RWPE1 (cell line): ENCODE measurements around the gene HOOK2.
A peak's percentile ranks its signal among the peaks of the same experiment; 100 is the strongest.

ENCODE experiments used
- CTCF ChIA-PET: fragments of 350-600 bp; sonication (Branson Sonifier 250); formaldehyde crosslinking; extraction: SDS; loops from one replicate; lab custom pipeline; 2021; lab: Yijun Ruan, JAX
- POLR2A ChIA-PET: fragments of 400-600 bp; formaldehyde crosslinking; extraction: SDS; loops from one replicate; lab custom pipeline; 2020; ENCODE audit warnings: antibody characterized with exemption; ENCODE audit not compliant: low non-redundant PET; lab: Yijun Ruan, JAX
- DNase-seq: peaks from one replicate; pipeline ENCODE4 v3.0.0; 2012; ENCODE audit warnings: low spot score
- H3K27ac ChIP-seq: fragments of 450-650 bp; 2 replicates; pipeline ENCODE4 v1.5.1; 2017
- CTCF ChIP-seq: fragments of 450-650 bp; conservative IDR thresholded peaks from 2 replicates; pipeline ENCODE4 v1.5.1; 2017; ENCODE audit warnings: low read depth, mild to moderate bottlenecking

Gene HOOK2

GRCh38 chr19:12783291-12783848 is 8.0 kb upstream of the HOOK2 start:
- H3K27ac ChIP-seq = peak overlapping the region; percentile 100
- POLR2A ChIA-PET = interaction anchor here (1.2 to 1.9 kb wide), 2 partner anchors 8 to 9 kb away, joined by 15 to 16 read pairs; partner anchors contain the start of gene JUNB
- TF ChIP-seq CTCF = no peak
- peak; percentile 16 for DNase-seq
- CTCF ChIA-PET = interaction anchor here (0.5 to 1.4 kb wide), 4 partner anchors 8 to 249 kb away, joined by 3 to 8 read pairs (median 4); partner anchors contain the start of gene JUNB

GRCh38 chr19:12782424-12783290 is 7.3 kb upstream of the HOOK2 start:
- ChIA-PET CTCF (interaction anchor here (0.5 to 1.4 kb wide), 5 partner anchors 9 to 249 kb away, joined by 3 to 8 read pairs (median 4); partner anchors contain the start of gene JUNB), POLR2A (interaction anchor here (1.2 to 1.9 kb wide), 2 partner anchors 8 to 10 kb away, joined by 15 to 16 read pairs; partner anchors contain the start of gene JUNB)
- peak overlapping the region; percentile 100 for H3K27ac ChIP-seq
- DNase-seq = peak; percentile 69
- no peak for TF ChIP-seq CTCF

- CTCF ChIA-PET = interaction anchor here (0.7 to 1.4 kb wide), 3 partner anchors 10 to 24 kb away, joined by 3 to 8 read pairs (median 4); partner anchors contain the start of gene JUNB
- POLR2A ChIA-PET = interaction anchor here (1.2 to 1.9 kb wide), 2 partner anchors 9 to 11 kb away, joined by 15 to 16 read pairs; partner anchors contain the start of gene JUNB
- TF ChIP-seq CTCF = no peak
- peak overlapping the region; percentile 100 for H3K27ac ChIP-seq
- no peak for DNase-seq
Observed at GRCh38 chr19:12782174-12782423, 6.7 kb upstream of the HOOK2 start.

- CTCF ChIA-PET = interaction anchor here (0.8 to 2.5 kb wide), 2 partner anchors 9 to 55 kb away, joined by 3 to 11 read pairs; partner anchors contain the start of gene RTBDN
- no peak for TF ChIP-seq CTCF
- POLR2A ChIA-PET = interaction anchor here (4.3 kb wide), 1 partner anchor 12 kb away, joined by 120 read pairs; the partner anchor contains the start of gene JUNB
- no peak for DNase-seq
- peak overlapping the region; percentile 99 for H3K27ac ChIP-seq
Observed at GRCh38 chr19:12779162-12779993, 4.0 kb upstream of the HOOK2 start.

GRCh38 chr19:12778905-12779161 is 3.5 kb upstream of the HOOK2 start:
- CTCF ChIA-PET = interaction anchor here (0.8 to 3.3 kb wide), 4 partner anchors 10 to 55 kb away, joined by 3 to 40 read pairs (median 10); partner anchors contain the start of genes JUNB and RTBDN

More at GRCh38 chr19:12778905-12779161, 3.5 kb upstream of the HOOK2 start:
- POLR2A ChIA-PET = interaction anchor here (2.3 to 4.3 kb wide), 2 partner anchors 13 to 17 kb away, joined by 8 to 120 read pairs; partner anchors contain the start of gene JUNB
- peak overlapping the region; percentile 99 for H3K27ac ChIP-seq
- no peak for DNase-seq
- TF ChIP-seq CTCF = no peak
